ENCODE measurements around the gene NAALADL2. TPM values are rescaled to one million over a fixed set of nuclear protein-coding genes. Genes with fewer than 3 reads are reported as not detected.

The NAALADL2 gene
- total RNA-seq, 4 donors from 2014 or later: 10.3 to 16.7 (median 10.9) TPM

DNA sequence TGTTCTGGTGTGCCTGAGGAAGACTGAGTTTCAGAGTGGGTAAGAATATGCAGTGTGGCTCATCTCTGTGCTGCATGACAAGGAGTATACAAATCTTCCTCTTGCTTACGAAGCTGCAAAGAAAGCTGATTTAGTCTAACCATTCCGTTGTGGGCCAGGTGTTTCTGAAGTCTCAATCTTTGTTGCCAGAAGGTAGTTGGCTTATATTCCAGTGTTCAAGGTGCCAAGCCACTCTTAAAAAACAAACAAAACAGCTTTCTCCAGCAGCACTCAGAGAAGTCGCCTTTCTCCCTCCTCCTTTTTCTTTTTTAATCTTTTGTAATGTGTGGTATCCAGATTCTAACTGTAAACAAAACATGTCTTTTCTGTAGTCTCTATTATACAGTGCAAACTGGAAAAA, 872.4 kb downstream of the NAALADL2 start:
- H3K36me3 ChIP-seq: no peaks in the 10 kb centered on the region
- H3K4me1 ChIP-seq: no peaks in the 10 kb centered on the region
- TF ChIP-seq EP300 (IDR thresholded peaks at IDR 0.05) (no peak), POLR2A (IDR thresholded peaks at IDR 0.05) (no peak)
- TF ChIP-seq, protein P1, sequence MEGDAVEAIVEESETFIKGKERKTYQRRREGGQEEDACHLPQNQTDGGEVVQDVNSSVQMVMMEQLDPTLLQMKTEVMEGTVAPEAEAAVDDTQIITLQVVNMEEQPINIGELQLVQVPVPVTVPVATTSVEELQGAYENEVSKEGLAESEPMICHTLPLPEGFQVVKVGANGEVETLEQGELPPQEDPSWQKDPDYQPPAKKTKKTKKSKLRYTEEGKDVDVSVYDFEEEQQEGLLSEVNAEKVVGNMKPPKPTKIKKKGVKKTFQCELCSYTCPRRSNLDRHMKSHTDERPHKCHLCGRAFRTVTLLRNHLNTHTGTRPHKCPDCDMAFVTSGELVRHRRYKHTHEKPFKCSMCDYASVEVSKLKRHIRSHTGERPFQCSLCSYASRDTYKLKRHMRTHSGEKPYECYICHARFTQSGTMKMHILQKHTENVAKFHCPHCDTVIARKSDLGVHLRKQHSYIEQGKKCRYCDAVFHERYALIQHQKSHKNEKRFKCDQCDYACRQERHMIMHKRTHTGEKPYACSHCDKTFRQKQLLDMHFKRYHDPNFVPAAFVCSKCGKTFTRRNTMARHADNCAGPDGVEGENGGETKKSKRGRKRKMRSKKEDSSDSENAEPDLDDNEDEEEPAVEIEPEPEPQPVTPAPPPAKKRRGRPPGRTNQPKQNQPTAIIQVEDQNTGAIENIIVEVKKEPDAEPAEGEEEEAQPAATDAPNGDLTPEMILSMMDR (IDR thresholded peaks at IDR 0.05): no peak
- no peak overlapping the region for H3K4me3 ChIP-seq
- no peak for DNase-seq (ENCODE audit: low spot score in 2 of 2)
- H3K9me3 ChIP-seq: peaks cover 0 to 10% (median 0%) of the 10 kb centered on the region in 4 donors
- WGBS, 2 donors: 62% methylated on average over 3 of the region's 3 CpGs
- no peaks in the 10 kb centered on the region for H3K27me3 ChIP-seq
- no peak overlapping the region for H3K27ac ChIP-seq

DNA sequence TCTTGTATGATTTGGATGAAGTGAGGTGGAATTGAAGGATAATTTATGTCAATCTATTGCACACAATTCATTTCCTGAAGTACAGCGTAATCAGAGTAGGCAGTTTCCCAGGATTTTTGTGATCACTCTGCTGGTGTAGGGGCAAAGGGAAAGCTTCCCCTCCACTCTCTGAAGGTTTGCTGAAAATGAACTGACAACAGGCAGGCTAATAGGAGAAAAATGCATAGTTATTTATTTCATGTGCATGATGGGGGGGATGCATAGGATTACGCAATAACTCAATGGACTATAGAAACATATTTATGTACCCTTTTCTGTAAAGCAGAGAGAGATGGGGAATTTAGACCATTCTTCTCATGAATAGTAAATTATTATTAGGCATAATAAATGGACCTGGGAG, 872.9 kb downstream of the NAALADL2 start:
- WGBS, 2 donors: 89 to 91% methylated on average over 2 of the region's 2 CpGs
- Histone ChIP-seq H3K9me3 (peaks cover 0 to 10% (median 0%) of the 10 kb centered on the region in 4 donors), H3K4me3 (no peak overlapping the region)

DNA sequence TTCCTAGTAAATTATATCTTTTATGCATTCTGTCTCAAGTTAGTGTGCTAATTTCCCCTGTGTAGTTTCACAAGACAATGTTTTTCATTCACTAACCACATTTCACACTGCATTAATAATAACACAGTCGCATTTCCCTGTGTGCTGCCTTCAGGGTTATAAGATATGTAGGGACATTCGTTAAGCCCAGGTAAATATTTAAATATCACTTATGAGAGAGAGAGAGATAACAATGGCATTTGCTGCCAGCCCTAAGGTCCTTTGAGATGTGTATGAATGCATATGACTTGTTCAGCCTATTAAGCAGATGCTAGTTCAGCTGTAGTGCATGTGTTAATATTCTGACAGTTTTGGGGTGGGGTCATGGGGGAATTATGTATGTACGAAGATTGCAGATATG, 876.7 kb downstream of the NAALADL2 start:
- WGBS, 2 donors: 87 to 89% methylated on average over 3 of the region's 3 CpGs
- TF ChIP-seq, protein P1 (IDR thresholded peaks at IDR 0.05): no peak
- TF ChIP-seq POLR2A (IDR thresholded peaks at IDR 0.05) (no peak), EP300 (IDR thresholded peaks at IDR 0.05) (no peak)
- no peaks in the 10 kb centered on the region for H3K36me3 ChIP-seq
- no peaks in the 10 kb centered on the region for H3K27me3 ChIP-seq
- H3K9me3 ChIP-seq: peaks cover 0 to 10% (median 0%) of the 10 kb centered on the region in 4 donors
- H3K4me1 ChIP-seq: no peaks in the 10 kb centered on the region
- no peak for DNase-seq (ENCODE audit: low spot score in 2 of 2)
- no peak overlapping the region for H3K27ac ChIP-seq
- H3K4me3 ChIP-seq: no peak overlapping the region

More for the DNA sequence above, 872.9 kb downstream of the NAALADL2 start:
- Histone ChIP-seq H3K27ac (no peak overlapping the region), H3K36me3 (no peaks in the 10 kb centered on the region), H3K4me1 (no peaks in the 10 kb centered on the region), H3K27me3 (no peaks in the 10 kb centered on the region)
- DNase-seq (ENCODE audit: low spot score in 2 of 2): no peak
- TF ChIP-seq, protein P1 (IDR thresholded peaks at IDR 0.05): no peak
- no peak for TF ChIP-seq POLR2A (IDR thresholded peaks at IDR 0.05)
- TF ChIP-seq EP300 (IDR thresholded peaks at IDR 0.05): no peak

DNA sequence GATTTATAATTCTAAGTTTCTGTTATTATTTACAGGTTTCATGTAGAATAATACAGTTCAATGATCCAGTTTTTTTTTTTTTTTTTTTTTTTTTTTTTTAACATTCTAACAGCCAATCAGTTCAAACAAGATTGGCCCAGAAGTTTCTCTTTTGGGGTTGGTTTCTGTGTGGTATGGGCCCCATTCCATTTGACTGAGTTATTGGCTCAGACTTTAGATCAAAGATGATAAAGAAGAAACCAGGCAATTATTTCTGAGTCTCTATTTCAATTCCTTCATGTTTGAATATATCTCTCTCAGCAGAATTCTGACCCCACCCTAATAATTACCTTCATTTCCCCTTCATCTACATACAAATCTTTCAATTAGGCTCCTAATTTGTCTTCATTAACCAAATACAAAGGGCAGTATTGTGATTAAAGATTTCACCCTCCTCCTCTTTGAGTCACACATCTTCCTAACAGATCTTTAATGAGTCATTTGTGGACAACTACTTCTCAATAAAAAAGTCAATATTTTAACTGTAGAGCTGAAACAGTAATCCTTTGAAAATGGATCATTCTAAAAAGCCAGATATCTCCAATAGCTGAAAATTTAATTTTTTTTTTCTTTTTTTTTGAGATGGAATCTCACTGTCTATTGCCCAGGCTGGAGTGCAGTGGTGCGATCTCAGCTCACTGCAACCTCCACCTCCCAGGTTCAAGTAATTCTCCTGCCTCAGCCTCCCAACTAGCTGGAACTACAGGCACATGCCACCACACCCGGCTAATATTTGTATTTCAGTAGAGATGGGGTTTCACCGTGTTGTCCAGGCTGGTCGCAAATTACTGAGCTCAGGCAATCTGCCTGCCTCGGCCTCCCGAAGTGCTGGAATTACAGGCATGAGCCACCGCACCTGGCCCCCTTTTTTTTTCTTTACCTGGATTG, 878.8 kb downstream of the NAALADL2 start:
- Histone ChIP-seq H3K27ac (no peak overlapping the region), H3K27me3 (no peaks in the 10 kb centered on the region), H3K9me3 (peaks cover 0 to 10% (median 0%) of the 10 kb centered on the region in 4 donors), H3K36me3 (no peaks in the 10 kb centered on the region), H3K4me1 (no peaks in the 10 kb centered on the region), H3K4me3 (no peak overlapping the region)
- 97 to 98% methylated on average over 7 of the region's 7 CpGs for WGBS, 2 donors
- no peak for TF ChIP-seq EP300 (IDR thresholded peaks at IDR 0.05)
- DNase-seq (ENCODE audit: low spot score in 2 of 2): no peak

DNA sequence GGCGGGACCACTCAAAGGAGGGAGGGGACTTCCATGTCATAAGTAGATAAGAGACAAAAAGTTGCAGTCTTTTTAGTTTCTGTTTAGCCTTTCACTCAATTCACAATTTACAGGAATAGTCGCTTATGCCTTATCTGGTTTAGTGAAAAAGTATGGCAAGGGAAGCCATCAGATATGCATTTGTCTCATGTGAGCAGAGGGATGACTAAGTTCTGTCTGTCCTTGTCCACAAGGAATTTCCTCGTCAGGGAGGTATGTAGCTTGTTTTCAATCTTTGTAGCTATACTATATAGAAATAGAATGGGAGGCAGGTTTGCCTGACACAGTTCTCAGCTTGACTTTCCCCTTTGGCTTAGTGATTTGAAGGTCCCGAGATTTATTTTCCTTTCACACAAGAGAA, 882.8 kb downstream of the NAALADL2 start:
- no peak for DNase-seq (ENCODE audit: low spot score in 2 of 2)
- no peak for TF ChIP-seq EP300 (IDR thresholded peaks at IDR 0.05)
- TF ChIP-seq, protein P1 (IDR thresholded peaks at IDR 0.05): no peak
- no peak for TF ChIP-seq POLR2A (IDR thresholded peaks at IDR 0.05)
- no peaks in the 10 kb centered on the region for H3K36me3 ChIP-seq
- H3K4me3 ChIP-seq: no peak overlapping the region
- no peaks in the 10 kb centered on the region for H3K27me3 ChIP-seq
- no peaks in the 10 kb centered on the region for H3K4me1 ChIP-seq
- H3K9me3 ChIP-seq: no peaks in the 10 kb centered on the region
- no peak overlapping the region for H3K27ac ChIP-seq
- WGBS, 2 donors: 96 to 98% methylated on average over 4 of the region's 4 CpGs
